GM21367 (cell line): ENCODE measurements around the gene IGFBP1.
"Not testable (repeated sequence)": the region's sequence is repeated elsewhere in the genome, so short reads cannot be mapped to it uniquely, and the experiment has no call there.

Experiments used
- ATAC-seq: cut with Tn5 transposase; IDR thresholded peaks from one replicate; pipeline ENCODE4 v1.9.1; 2021; ENCODE audit not compliant: unreplicated experiment

IGFBP1 gene

DNA sequence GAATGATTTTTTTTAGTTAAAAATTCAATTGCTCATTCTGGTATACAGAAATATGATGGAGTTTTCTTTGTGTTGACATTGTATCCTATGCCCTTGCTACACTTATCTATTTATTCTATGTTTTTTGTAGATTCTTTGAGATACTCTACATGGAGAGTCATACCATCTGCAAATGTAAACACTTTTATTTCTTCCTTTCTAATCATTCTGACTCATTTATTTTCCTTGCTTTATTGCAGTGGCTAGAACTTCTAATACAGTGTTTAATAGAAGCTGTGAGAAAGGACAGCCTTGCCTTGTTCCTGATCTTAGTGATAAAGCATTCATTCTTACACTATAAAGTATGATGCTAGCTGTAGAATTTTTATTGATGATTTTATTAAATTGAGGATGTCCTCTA, 42.7 kb downstream of the IGFBP1 start:
- ATAC-seq: no peak

DNA sequence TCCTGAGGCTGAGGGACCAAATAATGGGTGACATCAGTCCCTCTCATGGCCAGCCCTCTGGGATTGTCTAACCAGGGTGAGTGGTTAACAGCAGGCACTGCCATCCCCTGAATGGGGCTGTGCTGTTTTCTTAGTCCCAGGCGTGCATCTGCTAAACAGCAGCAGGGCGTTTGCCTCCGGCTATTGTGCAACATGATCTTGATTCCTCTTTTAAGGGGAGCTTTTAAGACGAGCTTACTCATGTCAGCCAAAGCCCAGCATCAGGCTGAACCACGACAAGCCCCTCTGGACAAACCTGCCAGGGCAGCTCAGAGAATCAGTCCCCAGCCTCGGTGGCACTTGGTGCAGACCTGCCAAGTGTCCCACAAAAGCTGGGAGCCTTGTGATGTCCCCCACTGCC, 49.0 kb downstream of the IGFBP1 start:
- no peak for ATAC-seq

- ATAC-seq: no peak
These were observed 49.6 kb downstream of the IGFBP1 start for GRCh38 chr7:45937862-45938261.

- ATAC-seq: no peak
These were observed 50.5 kb downstream of the IGFBP1 start for GRCh38 chr7:45938626-45939302.

- no peak for ATAC-seq
These were observed 51.3 kb downstream of the IGFBP1 start for GRCh38 chr7:45939574-45939973.

DNA sequence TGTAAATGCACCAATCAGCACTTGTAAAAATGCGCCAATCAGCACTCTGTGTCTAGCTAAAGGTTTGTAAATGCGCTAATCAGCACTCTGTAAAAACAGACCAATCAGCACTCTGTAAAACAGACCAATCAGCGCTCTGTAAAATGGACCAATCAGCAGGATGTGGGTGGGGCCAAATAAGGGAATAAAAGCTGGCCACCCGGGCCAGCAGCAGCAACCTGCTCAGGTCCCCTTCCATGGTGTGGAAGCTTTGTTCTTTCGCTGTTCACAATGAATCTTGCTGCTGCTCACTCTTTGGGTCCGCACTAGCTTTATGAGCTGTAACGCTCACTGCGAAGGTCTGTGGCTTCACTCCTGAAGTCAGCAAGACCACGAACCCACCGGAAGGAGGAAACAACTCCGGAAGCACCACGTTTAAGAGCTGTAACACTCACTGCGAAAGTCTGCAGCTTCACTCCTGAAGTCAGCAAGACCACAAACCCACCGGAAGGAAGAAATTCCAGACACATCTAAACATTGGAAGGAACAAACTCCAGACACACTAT, 52.0 kb downstream of the IGFBP1 start:
- ATAC-seq: not testable (repeated sequence)

DNA sequence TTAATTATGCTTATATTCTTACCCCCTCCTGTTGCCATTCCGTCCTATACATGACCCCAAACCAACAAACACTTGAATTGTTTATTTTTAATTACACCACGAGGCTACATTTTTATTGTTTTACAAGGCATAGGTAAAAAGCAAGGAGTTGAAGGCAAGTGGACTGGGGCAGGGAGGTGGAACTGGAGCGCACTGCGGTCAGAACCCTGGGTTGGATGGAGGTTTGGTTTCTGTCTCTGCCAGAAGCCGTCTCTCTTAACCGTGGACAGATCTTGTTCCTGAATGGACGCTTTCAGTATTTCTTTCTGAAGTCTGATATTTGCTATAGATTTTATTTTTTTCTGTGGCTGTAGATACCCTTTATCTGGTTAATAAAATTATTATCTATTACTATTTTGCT, 52.7 kb downstream of the IGFBP1 start:
- no peak for ATAC-seq
